Panc1 (cell line): ENCODE measurements around the gene HACL1. TPM values are rescaled to one million over a fixed set of nuclear protein-coding genes. Genes with fewer than 3 reads are reported as not detected.

Experiments
- ATAC-seq: fragments of 200-7000 bp; cut with Tn5 transposase; 2 replicates; pipeline ENCODE4 v1.9.1; 2020; ENCODE audit warnings: mild to moderate bottlenecking, moderate library complexity
- BruUV-seq: library from RNA; stranded (reverse); fragments of 400-500 nt; replicated peaks from 2 replicates; lab custom pipeline; 2021; lab: Mats Ljungman, UMichigan
- CTCF ChIA-PET: fragments of 300-600 bp; sonication (Branson Sonifier 250); formaldehyde crosslinking; loops from one replicate; lab custom pipeline; 2022; ENCODE audit warnings: antibody characterized with exemption; lab: Charles Lee
- POLR2A ChIA-PET: fragments of 300-600 bp; sonication (Branson Sonifier 250); formaldehyde crosslinking; loops from one replicate; lab custom pipeline; 2022; ENCODE audit warnings: antibody characterized with exemption; lab: Charles Lee
- DNase-seq: peaks from one replicate; pipeline ENCODE4 v3.0.0-alpha.2; 2010; ENCODE audit warnings: low read depth, low spot score
- H3K27ac ChIP-seq: 2 replicates; pipeline ENCODE4 v1.5.1; 2011; ENCODE audit warnings: mild to moderate bottlenecking, low read length, inconsistent platforms
- H3K27me3 ChIP-seq: fragments of 200-500 bp; sonication (Bioruptor generic); 2 replicates; pipeline ENCODE4 v1.6.0; 2014; ENCODE audit warnings: low read length, inconsistent platforms; ENCODE audit not compliant: control insufficient read depth, insufficient read depth
- H3K36me3 ChIP-seq: fragments of 200-500 bp; sonication (Bioruptor generic); 2 replicates; pipeline ENCODE4 v1.5.1; 2014; ENCODE audit warnings: inconsistent platforms, mild to moderate bottlenecking, low read length, moderate library complexity; ENCODE audit not compliant: control insufficient read depth, insufficient read depth
- H3K4me1 ChIP-seq: 2 replicates; pipeline ENCODE4 v1.5.1; 2011; ENCODE audit warnings: inconsistent platforms, mild to moderate bottlenecking, low read length, moderate library complexity; ENCODE audit not compliant: control insufficient read depth, insufficient read depth
- H3K4me3 ChIP-seq, 2 experiments: 2 replicates each; pipeline ENCODE4 v1.5.1; 2011 to 2012; ENCODE audit warnings: low read depth in 2 of 2, low read length in 2 of 2, mild to moderate bottlenecking in 2 of 2, inconsistent platforms in 1 of 2, moderate library complexity in 1 of 2
- H3K9me3 ChIP-seq: fragments of 200-500 bp; sonication (Bioruptor generic); 2 replicates; pipeline ENCODE4 v1.5.1; 2014; ENCODE audit warnings: low read depth, mild to moderate bottlenecking, inconsistent platforms, low read length, moderate library complexity; ENCODE audit not compliant: control insufficient read depth, insufficient read depth
- CTCF ChIP-seq: fragments of 450-650 bp; IDR thresholded peaks from 2 replicates; pipeline ENCODE4 v1.5.1; 2017; ENCODE audit warnings: mild to moderate bottlenecking
- POLR2AphosphoS5 ChIP-seq: IDR thresholded peaks from 2 replicates; pipeline ENCODE4 v1.6.1; 2012; ENCODE audit warnings: mild to moderate bottlenecking, low read depth, low read length, moderate library complexity
- REST ChIP-seq, 2 experiments: IDR thresholded peaks; 2 replicates each; pipeline ENCODE4 v1.6.1; 2011 to 2012; ENCODE audit warnings: low read depth in 2 of 2, control low read depth in 1 of 2, low read length in 1 of 2, mild to moderate bottlenecking in 1 of 2, moderate library complexity in 1 of 2; ENCODE audit not compliant: insufficient read depth in 1 of 2
- SIN3A ChIP-seq: IDR thresholded peaks from 2 replicates; pipeline ENCODE4 v1.6.1; 2012; ENCODE audit warnings: low read depth, mild to moderate bottlenecking, low read length, moderate library complexity, borderline replicate concordance; ENCODE audit not compliant: insufficient read depth
- TCF7L2 ChIP-seq: IDR thresholded peaks from 2 replicates; pipeline ENCODE4 v1.6.1; 2011; ENCODE audit warnings: mild to moderate bottlenecking, low read depth, low read length, inconsistent platforms
- in situ Hi-C: cut with HindIII; loops from 2 replicates; pipeline ENCODE4 v1.10.0; 2016; ENCODE audit warnings: low sequenced_read_pairs, low pct_unique_long_range_greater_than_20kb
- intact Hi-C: fragments of 100-400 bp; cut with micrococcal nuclease; formaldehyde crosslinking; loops from one replicate; pipeline ENCODE4 v1.10.0; 2022; ENCODE audit not compliant: unreplicated experiment
- total RNA-seq: library from RNA; stranded (reverse); gene quantifications from one replicate; pipeline ENCODE4 v1.2.1, GENCODE V29; 2021; ENCODE audit not compliant: unreplicated experiment

The HACL1 gene
- total RNA-seq, 1 experiment from 2014 or later = 26.8 TPM

- ChIA-PET POLR2A (no interaction called here), CTCF (no interaction called here)
- in situ Hi-C loops (no loop called here), intact Hi-C loops (no loop called here)
- no peaks in the 10 kb centered on the region; the same call in 1 of the 2 replicates for H3K4me1 ChIP-seq
- no peak for DNase-seq
- no peaks in the 10 kb centered on the region for H3K27me3 ChIP-seq
- no peak overlapping the region for H3K27ac ChIP-seq
- ATAC-seq = no peak
- TF ChIP-seq POLR2AphosphoS5 (no peak), REST (IDR thresholded peaks at IDR 0.05; ENCODE audit: insufficient read depth in 1 of 2, low read depth in 2 of 2, low read length in 1 of 2) (no peak), SIN3A (no peak), CTCF (no peak), TCF7L2 (no peak)
- no peaks in the 10 kb centered on the region for H3K9me3 ChIP-seq
- BruUV-seq = no TSS peak
- no peak overlapping the region for H3K4me3 ChIP-seq
- peaks cover 13% of the 10 kb centered on the region for H3K36me3 ChIP-seq
These were observed 38.8 kb downstream of the HACL1 start for GRCh38 chr3:15562560-15562959.

- Histone ChIP-seq H3K4me3 (no peak overlapping the region), H3K27ac (no peak overlapping the region), H3K9me3 (no peaks in the 10 kb centered on the region), H3K27me3 (no peaks in the 10 kb centered on the region), H3K36me3 (peaks cover 13% of the 10 kb centered on the region), H3K4me1 (no peaks in the 10 kb centered on the region; the same call in 1 of the 2 replicates)
- intact Hi-C loops = loop anchor here (5.0 kb wide), 1 partner anchor 126 kb away; no protein-coding TSS in a partner anchor
- TF ChIP-seq POLR2AphosphoS5 = no peak
- TF ChIP-seq TCF7L2 = no peak
- no peak for TF ChIP-seq REST (IDR thresholded peaks at IDR 0.05; ENCODE audit: insufficient read depth in 1 of 2, low read depth in 2 of 2, low read length in 1 of 2)
- no peak for TF ChIP-seq CTCF
- no peak for TF ChIP-seq SIN3A
- in situ Hi-C loops = no loop called here
- POLR2A ChIA-PET = no interaction called here
- no peak for ATAC-seq
- CTCF ChIA-PET = interaction anchor here (0.6 kb wide), 1 partner anchor 181 kb away, joined by 3 read pairs; no protein-coding TSS in a partner anchor
- no peak for DNase-seq
- BruUV-seq = no TSS peak
These were observed 42.8 kb downstream of the HACL1 start for GRCh38 chr3:15558581-15558980.
